C1 segment of cervical spinal cord (tissue), 14 donors: ENCODE data around the gene ZCCHC10.
"Not testable (repeated sequence)": the region's sequence is repeated elsewhere in the genome, so short reads cannot be mapped to it uniquely, and the experiment has no call there.

Experiments
- DNase-seq, 14 donors: peaks; one replicate each; lab custom pipeline; 2025; lab: John Stamatoyannopoulos, UW

ZCCHC10 gene

DNA sequence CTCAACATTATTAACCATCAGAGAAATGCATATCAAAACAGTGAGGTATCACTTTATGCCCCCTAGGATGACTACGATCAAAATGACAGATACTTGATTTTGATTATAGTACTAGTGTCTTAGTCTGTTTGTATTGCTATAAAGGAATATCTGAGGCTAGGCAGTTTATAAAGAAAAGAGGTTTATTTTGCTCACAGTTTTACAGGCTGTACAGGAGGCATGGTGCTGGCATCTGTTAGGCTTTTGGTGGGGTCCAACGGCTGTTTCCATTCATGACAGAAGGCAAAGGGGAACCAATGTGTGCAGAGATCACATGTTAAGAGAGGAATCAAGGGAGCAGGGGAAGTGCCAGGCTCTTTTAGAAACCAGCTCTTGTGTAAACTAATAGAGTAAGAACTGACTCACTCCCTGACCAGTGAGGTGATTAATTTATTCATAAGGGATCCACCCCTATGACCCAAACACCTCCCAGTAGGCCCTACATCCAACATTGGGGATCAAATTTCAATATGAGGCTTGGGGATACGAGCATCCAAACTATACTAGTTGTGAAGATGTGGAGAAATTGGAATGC lies 46.9 kb downstream of the ZCCHC10 start:
- no peak for DNase-seq

DNA sequence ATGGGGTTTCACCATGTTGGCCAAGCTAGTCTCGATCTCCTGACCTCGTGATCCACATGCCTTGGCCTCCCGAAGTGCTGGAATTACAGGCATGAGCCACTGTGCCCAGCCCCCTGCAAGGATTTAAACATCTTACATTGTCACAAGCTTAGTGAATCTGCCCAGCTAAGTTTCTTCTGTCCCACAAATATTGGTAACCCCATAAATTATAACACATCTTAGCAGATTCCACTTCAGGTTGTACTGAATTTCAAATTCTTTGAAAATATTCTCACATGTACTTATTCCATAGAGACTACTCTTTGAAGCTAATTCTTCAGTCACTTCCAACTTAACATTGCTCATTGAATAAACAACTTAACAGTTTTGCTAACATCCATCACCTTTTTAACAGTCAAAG lies 49.5 kb downstream of the ZCCHC10 start:
- no peak for DNase-seq

DNA sequence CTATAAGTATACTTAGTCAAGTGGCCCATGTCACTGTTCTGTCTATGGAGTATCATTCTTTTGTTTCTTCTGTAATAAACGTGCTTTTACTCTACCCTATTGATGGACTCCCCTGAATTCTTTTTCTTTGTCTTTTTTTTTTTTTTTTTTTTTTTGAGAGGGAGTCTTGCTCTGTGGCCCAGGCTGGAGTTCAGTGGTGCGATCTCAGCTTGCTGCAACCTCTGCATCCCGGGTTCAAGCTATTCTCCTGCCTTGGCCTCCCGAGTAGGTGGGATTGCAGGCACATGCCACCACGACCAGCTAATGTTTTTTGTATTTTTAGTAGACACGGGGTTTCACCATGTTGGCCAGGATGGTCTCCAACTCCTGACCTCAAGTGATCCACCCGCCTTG lies 53.9 kb downstream of the ZCCHC10 start:
- not testable (repeated sequence) for DNase-seq

GRCh38 chr5:132971483-132972435 lies 54.6 kb downstream of the ZCCHC10 start:
- no peak for DNase-seq

DNA sequence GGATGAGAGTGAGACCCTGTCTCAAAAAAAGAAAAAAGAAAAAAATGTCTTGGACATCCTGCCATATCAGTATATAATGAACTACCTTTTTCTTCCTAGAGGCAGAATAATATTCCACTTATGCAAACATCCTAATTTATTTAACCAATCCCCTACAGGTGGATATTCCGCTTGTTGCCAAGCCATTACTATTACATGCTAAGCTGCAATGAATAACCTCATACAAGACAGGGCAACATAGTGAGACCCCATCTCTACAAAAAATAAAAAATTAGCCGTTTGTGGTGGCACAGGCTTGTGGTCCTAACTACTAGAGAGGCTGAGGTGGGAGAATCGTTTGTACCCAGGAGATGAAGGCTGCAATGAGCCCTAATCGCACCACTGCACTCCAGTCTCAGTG lies 61.2 kb downstream of the ZCCHC10 start:
- DNase-seq = no peak

- DNase-seq = peak; percentile 81 to 98 (median 95)
Observed at GRCh38 chr5:132963171-132964104, 62.9 kb downstream of the ZCCHC10 start, which contains the start of gene AFF4. Gene AFF4, minus strand, starts transcription at chr5:132963634. Its CDS starts 26,445 bp downstream, at chr5:132937189.

GRCh38 chr5:132962429-132963021 lies 63.8 kb downstream of the ZCCHC10 start:
- DNase-seq = peak in 6 of 14 donors; percentile 2 to 34 (median 9)

GRCh38 chr5:132961887-132962286 lies 64.5 kb downstream of the ZCCHC10 start:
- no peak for DNase-seq

DNA sequence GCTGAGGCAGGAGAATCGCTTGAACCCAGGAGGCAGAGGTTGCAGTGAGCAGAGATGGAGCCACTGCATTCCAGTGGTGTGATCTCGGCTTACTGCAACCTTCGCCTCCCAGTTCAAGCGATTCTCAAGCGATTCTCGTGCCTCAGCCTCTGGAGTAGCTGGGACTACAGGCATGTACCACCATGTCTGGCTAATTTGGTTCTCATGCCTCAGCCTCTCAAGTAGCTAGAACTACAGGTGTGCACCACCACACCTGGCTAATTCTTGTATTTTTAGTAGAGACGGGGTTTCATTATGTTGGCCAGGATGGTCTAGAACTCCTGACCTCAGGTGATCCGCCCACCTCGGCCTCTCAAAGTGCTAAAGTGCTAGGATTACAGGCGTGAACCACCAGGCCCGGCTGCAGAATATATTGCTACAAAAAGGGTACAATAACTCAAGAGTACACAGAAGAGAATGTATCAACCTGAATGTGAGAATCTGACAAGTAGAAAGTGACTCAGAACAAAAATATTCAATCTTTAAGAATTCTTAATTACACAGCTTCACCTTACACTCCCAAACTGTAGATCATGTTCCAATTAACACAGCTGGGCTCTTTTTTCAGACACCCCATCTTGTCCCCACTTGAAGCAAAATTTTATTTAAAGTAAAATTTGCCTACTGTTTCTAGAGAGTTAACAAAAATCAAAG lies 65.1 kb downstream of the ZCCHC10 start:
- not testable (repeated sequence) for DNase-seq

- DNase-seq = not testable (repeated sequence)
Observed at GRCh38 chr5:132956166-132956799, 70.1 kb downstream of the ZCCHC10 start.

DNA sequence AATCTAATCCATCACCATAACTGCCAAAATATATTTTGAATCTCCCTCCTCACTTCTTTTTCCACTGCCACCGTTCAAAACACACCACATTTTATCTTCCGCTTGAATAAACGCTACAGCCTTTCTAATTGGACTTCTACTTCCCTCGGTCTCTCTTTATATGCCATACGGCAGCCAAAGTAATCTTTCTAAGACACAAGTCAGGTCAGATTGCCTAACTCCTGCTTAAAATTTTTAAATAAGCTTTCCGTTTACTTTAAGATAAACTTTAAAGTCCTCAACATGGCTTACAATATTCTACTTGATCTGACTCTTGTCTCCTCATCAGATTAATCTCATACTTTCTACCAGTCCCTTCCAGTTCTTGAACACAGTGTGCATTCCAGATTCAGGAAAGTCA lies 72.6 kb downstream of the ZCCHC10 start:
- DNase-seq = no peak

GRCh38 chr5:132952829-132953228 lies 73.5 kb downstream of the ZCCHC10 start:
- DNase-seq = no peak

- DNase-seq = no peak
Observed at GRCh38 chr5:132951897-132952296, 74.5 kb downstream of the ZCCHC10 start.

DNA sequence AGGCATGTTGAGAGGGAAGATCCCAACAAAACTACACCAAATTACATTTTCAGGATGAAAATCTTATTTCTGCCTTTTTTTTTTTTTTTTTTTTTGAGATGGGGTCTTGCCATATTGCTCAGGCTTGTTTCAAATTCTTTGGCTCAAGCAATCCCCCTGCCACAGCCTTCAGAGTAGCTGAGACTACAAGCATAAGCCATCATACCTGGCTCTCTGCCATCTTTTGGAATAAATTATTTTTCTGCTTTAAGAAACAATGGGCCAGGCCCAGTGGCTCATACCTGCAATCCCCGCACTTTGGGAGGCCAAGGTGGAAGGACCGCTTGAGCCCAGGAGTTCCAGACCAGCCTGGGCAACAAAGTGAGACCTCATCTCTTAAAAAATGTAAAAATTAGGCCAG lies 77.2 kb downstream of the ZCCHC10 start:
- no peak for DNase-seq

DNA sequence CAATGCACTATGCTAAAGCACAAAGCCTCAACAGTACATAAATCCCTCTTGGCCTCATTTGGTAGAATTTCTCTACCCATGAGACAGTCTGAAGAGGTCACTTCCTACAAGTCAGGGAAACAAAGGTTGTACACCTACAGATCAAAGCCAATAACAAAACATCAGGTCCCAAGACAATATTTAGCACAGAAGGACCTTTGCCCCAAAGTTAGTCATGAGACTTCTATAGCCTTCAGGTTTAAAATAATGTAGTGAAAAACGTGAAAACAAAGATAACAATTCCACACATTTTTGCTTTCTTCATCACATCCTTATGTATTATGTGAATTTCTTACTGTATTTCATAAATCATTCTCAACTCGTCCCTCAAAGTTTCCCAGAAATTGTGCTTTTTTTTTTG lies 78.7 kb downstream of the ZCCHC10 start:
- no peak for DNase-seq
